Measurements from ENCODE around the gene TLCD1. TPM values are rescaled to one million over a fixed set of nuclear protein-coding genes. Genes with fewer than 3 reads are reported as not detected.

TLCD1 gene
- polyA plus RNA-seq, 3 donors = 17.0 to 21.0 (median 19.4) TPM

- DNase-seq (ENCODE audit: low read depth in 3 of 3, low spot score in 2 of 3) = no peak
Observed at GRCh38 chr17:28693869-28694268, 32.2 kb downstream of the TLCD1 start.

GRCh38 chr17:28689011-28689410, 37.0 kb downstream of the TLCD1 start:
- no peak for DNase-seq (ENCODE audit: low read depth in 3 of 3, low spot score in 2 of 3)

- no peak for DNase-seq (ENCODE audit: low read depth in 3 of 3, low spot score in 2 of 3)
Observed at GRCh38 chr17:28688481-28688880, 37.6 kb downstream of the TLCD1 start.

DNA sequence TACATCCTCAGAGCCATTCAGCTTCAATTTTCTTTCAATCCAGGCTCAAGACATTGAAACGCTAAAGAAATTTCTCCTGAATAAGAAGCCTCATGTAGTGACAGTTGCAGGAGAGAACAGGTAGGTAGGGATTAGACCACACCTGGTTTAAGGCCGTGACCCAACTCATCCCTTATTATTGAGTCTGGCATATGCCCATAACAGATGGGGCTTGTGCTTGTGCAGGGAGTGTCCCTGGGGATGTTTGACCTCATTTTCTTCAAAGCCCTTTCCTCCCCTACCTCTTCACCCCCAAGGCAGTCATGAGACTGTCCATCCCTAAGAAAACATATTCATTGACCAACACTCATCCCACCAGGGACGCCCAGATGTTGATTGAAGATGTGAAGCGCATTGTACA, 39.7 kb downstream of the TLCD1 start:
- no peak for DNase-seq (ENCODE audit: low read depth in 3 of 3, low spot score in 2 of 3)

GRCh38 chr17:28685366-28685765, 40.7 kb downstream of the TLCD1 start:
- DNase-seq (ENCODE audit: low read depth in 3 of 3, low spot score in 2 of 3) = no peak

GRCh38 chr17:28684963-28685362, 41.1 kb downstream of the TLCD1 start:
- DNase-seq (ENCODE audit: low read depth in 3 of 3, low spot score in 2 of 3) = no peak

DNA sequence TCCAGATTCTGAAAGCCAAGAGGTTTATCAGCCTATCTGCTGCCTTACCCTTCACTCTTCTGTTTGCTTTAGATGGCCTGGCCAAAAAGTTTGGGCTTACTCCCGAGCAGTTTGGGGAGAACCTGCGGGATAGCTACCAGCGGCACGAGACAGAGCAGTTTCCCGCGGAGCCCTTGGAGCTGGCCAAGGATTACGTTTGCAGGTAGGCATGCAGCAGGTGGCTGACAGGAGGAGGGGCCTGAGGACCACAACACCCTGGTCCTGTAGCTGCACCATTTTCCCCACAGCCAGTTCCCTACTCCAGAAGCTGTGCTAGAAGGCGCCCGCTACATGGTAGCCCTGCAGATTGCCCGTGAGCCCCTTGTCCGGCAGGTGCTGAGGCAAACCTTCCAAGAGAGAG, 43.4 kb downstream of the TLCD1 start:
- no peak for DNase-seq (ENCODE audit: low read depth in 3 of 3, low spot score in 2 of 3)

DNA sequence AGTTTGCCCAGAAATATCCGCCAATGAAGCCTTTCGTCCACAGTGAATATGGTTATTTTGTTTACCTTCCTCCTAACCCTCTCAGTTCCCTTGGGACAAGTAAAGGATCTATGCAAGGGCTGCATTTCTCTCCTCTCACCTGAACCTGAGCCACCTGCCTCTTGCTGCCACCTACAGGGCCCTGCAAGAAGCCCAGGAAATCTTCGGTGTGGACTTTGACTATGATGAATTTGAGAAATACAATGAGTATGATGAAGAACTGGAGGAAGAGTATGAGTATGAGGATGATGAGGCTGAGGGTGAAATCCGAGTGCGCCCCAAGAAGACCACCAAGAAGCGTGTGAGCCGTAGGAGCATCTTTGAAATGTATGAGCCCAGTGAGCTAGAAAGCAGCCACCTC, 50.1 kb downstream of the TLCD1 start:
- DNase-seq (ENCODE audit: low read depth in 3 of 3, low spot score in 2 of 3) = no peak

- DNase-seq (ENCODE audit: low read depth in 3 of 3, low spot score in 2 of 3) = no peak
Observed at GRCh38 chr17:28675490-28675889, 50.5 kb downstream of the TLCD1 start.

Other genes starting within 250 kb of the TLCD1 start
- gene FOXN1, start 219.9 kb downstream of the TLCD1 start, polyA plus RNA-seq (ENCODE audit: insufficient read length in 3 of 3) = under 1 TPM; 0.31 to 0.65 (median 0.41) TPM
- 10 to 100 TPM; 51.9 to 61.9 (median 57.3) TPM for gene UNC119, start 173.6 kb downstream of the TLCD1 start, polyA plus RNA-seq (ENCODE audit: insufficient read length in 3 of 3)
- gene PIGS, start 154.7 kb downstream of the TLCD1 start, polyA plus RNA-seq (ENCODE audit: insufficient read length in 3 of 3) = 100 to 1,000 TPM in 1 of 3 donors, 10 to 100 TPM in 2; 89.6 to 109 (median 96.6) TPM
- gene ALDOC, start 149.3 kb downstream of the TLCD1 start, polyA plus RNA-seq (ENCODE audit: insufficient read length in 3 of 3) = 10 to 100 TPM; 23.4 to 26.9 (median 25.3) TPM
- 10 to 100 TPM; 43.3 to 59.4 (median 52.6) TPM for gene SPAG5, start 127.2 kb downstream of the TLCD1 start, polyA plus RNA-seq (ENCODE audit: insufficient read length in 3 of 3)
- 1 to 10 TPM; 7.5 to 8.9 (median 8.5) TPM for gene RSKR, start 112.0 kb downstream of the TLCD1 start, polyA plus RNA-seq (ENCODE audit: insufficient read length in 3 of 3)
- gene BLTP2, start 81.1 kb downstream of the TLCD1 start, polyA plus RNA-seq (ENCODE audit: insufficient read length in 3 of 3) = 10 to 100 TPM; 83.8 to 91.6 (median 89.3) TPM
- gene SDF2, start 64.3 kb downstream of the TLCD1 start, polyA plus RNA-seq (ENCODE audit: insufficient read length in 3 of 3) = 10 to 100 TPM; 83.0 to 95.9 (median 90.7) TPM
- 10 to 100 TPM; 67.1 to 73.6 (median 69.9) TPM for gene SUPT6H, start 64.0 kb downstream of the TLCD1 start, polyA plus RNA-seq (ENCODE audit: insufficient read length in 3 of 3)
- 1 to 10 TPM; 4.0 to 6.3 (median 5.2) TPM for gene PROCA1, start 14.3 kb downstream of the TLCD1 start, polyA plus RNA-seq (ENCODE audit: insufficient read length in 3 of 3)
- 100 to 1,000 TPM; 185 to 200 (median 193) TPM for gene RAB34, start 8.4 kb downstream of the TLCD1 start, polyA plus RNA-seq (ENCODE audit: insufficient read length in 3 of 3)
- gene RPL23A, start 6.2 kb downstream of the TLCD1 start, polyA plus RNA-seq (ENCODE audit: insufficient read length in 3 of 3) = 1,000 to 10,000 TPM in 2 of 3 donors, 100 to 1,000 TPM in 1; 935 to 1,015 (median 1,012) TPM
- gene NEK8, start 2.6 kb upstream of the TLCD1 start, polyA plus RNA-seq (ENCODE audit: insufficient read length in 3 of 3) = 1 to 10 TPM; 6.3 to 7.9 (median 7.1) TPM
- 100 to 1,000 TPM in 2 of 3 donors, 10 to 100 TPM in 1; 97.8 to 107 (median 101) TPM for gene TRAF4, start 17.8 kb upstream of the TLCD1 start, polyA plus RNA-seq (ENCODE audit: insufficient read length in 3 of 3)
- gene FAM222B, start 116.6 kb upstream of the TLCD1 start, polyA plus RNA-seq (ENCODE audit: insufficient read length in 3 of 3) = 10 to 100 TPM; 19.7 to 20.0 (median 19.9) TPM
- gene ERAL1, start 128.8 kb upstream of the TLCD1 start, polyA plus RNA-seq (ENCODE audit: insufficient read length in 3 of 3) = 10 to 100 TPM; 60.4 to 70.7 (median 65.0) TPM
- gene FLOT2, start 171.5 kb upstream of the TLCD1 start, polyA plus RNA-seq (ENCODE audit: insufficient read length in 3 of 3) = 10 to 100 TPM; 74.4 to 88.0 (median 78.4) TPM
- gene DHRS13, start 176.8 kb upstream of the TLCD1 start, polyA plus RNA-seq (ENCODE audit: insufficient read length in 3 of 3) = 10 to 100 TPM; 10.1 to 14.0 (median 10.4) TPM
- 10 to 100 TPM; 45.0 to 52.0 (median 46.4) TPM for gene PHF12, start 225.3 kb upstream of the TLCD1 start, polyA plus RNA-seq (ENCODE audit: insufficient read length in 3 of 3)

Measured in right renal cortex interstitium (tissue), 3 donors.